HG02798 (cell line): Measurements from ENCODE around the gene WDR86.

Experiments
- ATAC-seq: cut with Tn5 transposase; IDR thresholded peaks from one replicate; pipeline ENCODE4 v1.9.1; 2021; ENCODE audit warnings: mild to moderate bottlenecking; ENCODE audit not compliant: unreplicated experiment, poor library complexity

The WDR86 gene

GRCh38 chr7:151408839-151409666 lies 785 bp downstream of the WDR86 start:
- no peak for ATAC-seq

GRCh38 chr7:151408498-151408838 lies 1.4 kb downstream of the WDR86 start:
- no peak for ATAC-seq

GRCh38 chr7:151406886-151407583 lies 2.8 kb downstream of the WDR86 start:
- ATAC-seq: no peak

GRCh38 chr7:151406051-151406875 lies 3.6 kb downstream of the WDR86 start:
- no peak for ATAC-seq

GRCh38 chr7:151405588-151405987 lies 4.2 kb downstream of the WDR86 start:
- no peak for ATAC-seq

- no peak for ATAC-seq
Observed at GRCh38 chr7:151405056-151405455, 4.8 kb downstream of the WDR86 start.

GRCh38 chr7:151404216-151405011 lies 5.4 kb downstream of the WDR86 start:
- ATAC-seq: no peak

GRCh38 chr7:151403764-151404163 lies 6.1 kb downstream of the WDR86 start:
- ATAC-seq: no peak

GRCh38 chr7:151402029-151402835 lies 7.6 kb downstream of the WDR86 start:
- ATAC-seq: no peak

GRCh38 chr7:151400626-151401315 lies 9.1 kb downstream of the WDR86 start:
- peak; percentile 62 for ATAC-seq

GRCh38 chr7:151399906-151400305 lies 9.9 kb downstream of the WDR86 start:
- ATAC-seq: no peak

- ATAC-seq: no peak
Observed at GRCh38 chr7:151399305-151399601, 10.6 kb downstream of the WDR86 start.

GRCh38 chr7:151398446-151399304 lies 11.2 kb downstream of the WDR86 start:
- ATAC-seq: no peak

GRCh38 chr7:151397026-151397425 lies 12.8 kb downstream of the WDR86 start:
- ATAC-seq: no peak

GRCh38 chr7:151396328-151396970 lies 13.4 kb downstream of the WDR86 start:
- ATAC-seq: no peak

GRCh38 chr7:151395036-151395367 lies 14.8 kb downstream of the WDR86 start:
- ATAC-seq: no peak

- no peak for ATAC-seq
Observed at GRCh38 chr7:151394076-151395035, 15.5 kb downstream of the WDR86 start.
